Stomach (tissue), 9 donors: ENCODE measurements around the gene KCNQ5. TPM values are rescaled to one million over a fixed set of nuclear protein-coding genes. Genes with fewer than 3 reads are reported as not detected.

Experiments used
- DNase-seq, 2 donors: peaks; one replicate each; pipeline versions ENCODE4 v3.0.0 to v3.0.0-alpha.2; 2013 to 2019
- H3K27ac ChIP-seq, 5 donors: fragments of 200-600 bp in 4 of 5; sonication (generic) in 4 of 5; one replicate each; pipeline ENCODE4 v1.5.1; 2013 to 2019; ENCODE audit warnings: mild to moderate bottlenecking in 1 of 5, moderate library complexity in 1 of 5
- H3K27me3 ChIP-seq, 3 donors: fragments of 200-600 bp; sonication (generic); one replicate each; pipeline ENCODE4 v1.5.1; 2017 to 2019; ENCODE audit warnings: mixed run types in 1 of 3
- H3K36me3 ChIP-seq, 4 donors: fragments of 200-600 bp; sonication (generic); 1 replicate in 3 of 4; 2 replicates in 1 of 4; pipeline ENCODE4 v1.5.1; 2016 to 2019
- H3K4me1 ChIP-seq, 4 donors: fragments of 200-600 bp; sonication (generic); one replicate each; pipeline ENCODE4 v1.5.1; 2016 to 2019
- H3K4me3 ChIP-seq, 4 donors: fragments of 200-600 bp; sonication (generic) in 3 of 4; one replicate each; pipeline ENCODE4 v1.5.1; 2016 to 2019; ENCODE audit warnings: mild to moderate bottlenecking in 1 of 4
- H3K9me3 ChIP-seq, 4 donors: fragments of 200-600 bp; sonication (generic); one replicate each; pipeline ENCODE4 v1.5.1; 2016 to 2019
- EP300 ChIP-seq: sonication (generic); formaldehyde crosslinking; IDR thresholded peaks from one replicate; pipeline ENCODE4 v1.6.1; 2017; ENCODE audit warnings: antibody characterized with exemption
- POLR2A ChIP-seq, 4 donors: fragments of 450-650 bp; IDR thresholded peaks; one replicate each; pipeline ENCODE4 v1.6.1; 2016; ENCODE audit warnings: antibody characterized with exemption in 4 of 4, control low read depth in 2 of 4, mild to moderate bottlenecking in 1 of 4, moderate library complexity in 1 of 4
- POLR2AphosphoS5 ChIP-seq, 3 donors: sonication (generic); formaldehyde crosslinking; IDR thresholded peaks; one replicate each; pipeline ENCODE4 v1.6.1; 2016; ENCODE audit warnings: antibody characterized with exemption in 3 of 3
- WGBS, 5 donors: extraction: QIAGEN DNeasy Blood & Tissue Kit in 3 of 5; methylation state at CpG; one replicate each; pipeline versions ENCODE4 v1.1.5 to v1.1.7; 2013 to 2018; 5-methylcytosine and 5-hydroxymethylcytosine counted together
- intact Hi-C: fragments of 100-400 bp; cut with DNase I; formaldehyde crosslinking; loops from one replicate; pipeline ENCODE4 v1.15.1; 2023; ENCODE audit warnings: low total_unique reads
- polyA plus RNA-seq, 3 donors: library from polyadenylated mRNA; stranded (reverse); fragments of 200-250 nt; gene quantifications; one replicate each; pipeline ENCODE4 v1.2.3, GENCODE V29; 2013
- total RNA-seq, 5 donors: library from RNA; depleted of rRNA; stranded (reverse); fragments of >200 nt; gene quantifications; one replicate each; pipeline versions ENCODE4 v1.1.0 to v1.2.3, GENCODE V29; 2014 to 2016
- TF ChIP-seq, protein P1 (sequence below), 7 experiments: fragments of 450-650 bp in 4 of 7; fragments of 200-600 bp in 3 of 7; sonication (generic) in 3 of 7; IDR thresholded peaks; one replicate each; pipeline ENCODE4 v1.5.1; 2016 to 2019; ENCODE audit warnings: antibody characterized with exemption in 7 of 7, control low read depth in 2 of 7, mild to moderate bottlenecking in 1 of 7
- donor health status: healthy with polysubstance abuse.
- donor health status: Bipolar disorder and iron deficiency.
- donor health status: healthy.

KCNQ5 gene
- total and polyA plus RNA-seq, 8 donors, result 0.12 to 2.8 (median 0.37) TPM; not detected in 2

- no peak for DNase-seq
- Histone ChIP-seq H3K4me3 (no peak overlapping the region), H3K9me3 (no peaks in the 10 kb centered on the region), H3K4me1 (peaks cover 0 to 6% (median 0%) of the 10 kb centered on the region in 4 donors), H3K27ac (no peak overlapping the region), H3K36me3 (no peaks in the 10 kb centered on the region), H3K27me3 (no peaks in the 10 kb centered on the region)
- intact Hi-C loops, result no loop called here
- WGBS, 5 donors, result 53 to 74% (median 66%) methylated on average over 2 of the region's 2 CpGs
- TF ChIP-seq, protein P1, sequence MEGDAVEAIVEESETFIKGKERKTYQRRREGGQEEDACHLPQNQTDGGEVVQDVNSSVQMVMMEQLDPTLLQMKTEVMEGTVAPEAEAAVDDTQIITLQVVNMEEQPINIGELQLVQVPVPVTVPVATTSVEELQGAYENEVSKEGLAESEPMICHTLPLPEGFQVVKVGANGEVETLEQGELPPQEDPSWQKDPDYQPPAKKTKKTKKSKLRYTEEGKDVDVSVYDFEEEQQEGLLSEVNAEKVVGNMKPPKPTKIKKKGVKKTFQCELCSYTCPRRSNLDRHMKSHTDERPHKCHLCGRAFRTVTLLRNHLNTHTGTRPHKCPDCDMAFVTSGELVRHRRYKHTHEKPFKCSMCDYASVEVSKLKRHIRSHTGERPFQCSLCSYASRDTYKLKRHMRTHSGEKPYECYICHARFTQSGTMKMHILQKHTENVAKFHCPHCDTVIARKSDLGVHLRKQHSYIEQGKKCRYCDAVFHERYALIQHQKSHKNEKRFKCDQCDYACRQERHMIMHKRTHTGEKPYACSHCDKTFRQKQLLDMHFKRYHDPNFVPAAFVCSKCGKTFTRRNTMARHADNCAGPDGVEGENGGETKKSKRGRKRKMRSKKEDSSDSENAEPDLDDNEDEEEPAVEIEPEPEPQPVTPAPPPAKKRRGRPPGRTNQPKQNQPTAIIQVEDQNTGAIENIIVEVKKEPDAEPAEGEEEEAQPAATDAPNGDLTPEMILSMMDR (IDR thresholded peaks at IDR 0.05), result no peak
- TF ChIP-seq POLR2A (IDR thresholded peaks at IDR 0.05) (no peak), EP300 (no peak), POLR2AphosphoS5 (IDR thresholded peaks at IDR 0.05) (no peak)
Measured at GRCh38 chr6:72783035-72783434, 161.2 kb downstream of the KCNQ5 start.

GRCh38 chr6:72783666-72784065 lies 161.8 kb downstream of the KCNQ5 start:
- intact Hi-C loops, result no loop called here
- no peak for TF ChIP-seq EP300
- no peak for TF ChIP-seq POLR2A (IDR thresholded peaks at IDR 0.05)
- TF ChIP-seq, protein P1 (IDR thresholded peaks at IDR 0.05), result no peak
- no peak for TF ChIP-seq POLR2AphosphoS5 (IDR thresholded peaks at IDR 0.05)
- 25 to 48% (median 40%) methylated on average over 1 of the region's 1 CpG for WGBS, 5 donors
- Histone ChIP-seq H3K9me3 (no peaks in the 10 kb centered on the region), H3K36me3 (no peaks in the 10 kb centered on the region), H3K4me1 (peaks cover 0 to 6% (median 0%) of the 10 kb centered on the region in 4 donors), H3K4me3 (no peak overlapping the region), H3K27ac (no peak overlapping the region), H3K27me3 (no peaks in the 10 kb centered on the region)
- DNase-seq, result peak in 1 of 2 donors; percentile 20

- peaks cover 0 to 6% (median 0%) of the 10 kb centered on the region in 4 donors for H3K4me1 ChIP-seq
- no peak overlapping the region for H3K27ac ChIP-seq
- no peaks in the 10 kb centered on the region for H3K36me3 ChIP-seq
- no peaks in the 10 kb centered on the region for H3K27me3 ChIP-seq
- 78 to 91% (median 84%) methylated on average over 3 of the region's 3 CpGs for WGBS, 5 donors
- intact Hi-C loops, result no loop called here
- DNase-seq, result no peak
- TF ChIP-seq POLR2A (IDR thresholded peaks at IDR 0.05) (no peak), POLR2AphosphoS5 (IDR thresholded peaks at IDR 0.05) (no peak), EP300 (no peak)
- TF ChIP-seq, protein P1 (IDR thresholded peaks at IDR 0.05), result no peak
- H3K9me3 ChIP-seq, result no peaks in the 10 kb centered on the region
- no peak overlapping the region for H3K4me3 ChIP-seq
Measured at GRCh38 chr6:72784071-72784470, 162.2 kb downstream of the KCNQ5 start.

DNA sequence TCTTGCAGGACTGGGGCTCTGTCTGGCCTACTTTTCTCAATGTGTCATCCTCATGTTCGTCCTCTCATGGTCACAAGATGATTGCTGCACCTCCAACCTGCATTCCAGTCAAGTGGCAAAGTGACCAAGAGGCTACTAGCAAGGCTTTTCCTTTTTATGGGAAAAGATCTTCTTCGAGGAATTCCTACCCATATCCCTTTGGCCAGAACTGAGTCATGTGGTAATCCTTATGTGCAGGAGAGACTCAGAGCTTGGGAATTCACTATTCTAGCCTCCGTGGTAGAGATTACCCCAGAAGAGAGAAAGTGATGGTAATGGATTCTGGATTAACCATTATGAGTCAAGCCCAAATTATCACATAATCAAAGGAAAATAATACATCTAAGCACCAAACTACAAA lies 162.7 kb downstream of the KCNQ5 start:
- Histone ChIP-seq H3K4me1 (peaks cover 0 to 6% (median 0%) of the 10 kb centered on the region in 4 donors), H3K36me3 (no peaks in the 10 kb centered on the region), H3K27me3 (no peaks in the 10 kb centered on the region), H3K9me3 (no peaks in the 10 kb centered on the region), H3K4me3 (no peak overlapping the region), H3K27ac (no peak overlapping the region)
- WGBS, 5 donors, result 76 to 91% (median 85%) methylated on average over 3 of the region's 3 CpGs
- TF ChIP-seq EP300 (no peak), POLR2AphosphoS5 (IDR thresholded peaks at IDR 0.05) (no peak), POLR2A (IDR thresholded peaks at IDR 0.05) (no peak)
- TF ChIP-seq, protein P1 (IDR thresholded peaks at IDR 0.05), result no peak
- no peak for DNase-seq
- intact Hi-C loops, result no loop called here
